Neuron (in vitro differentiated cells): Measurements from ENCODE around the gene C2orf66.
A peak's percentile ranks its signal among the peaks of the same experiment; 100 is the strongest.

Source experiments
- H2AFZ ChIP-seq: one replicate; pipeline ENCODE4 v1.6.1; 2013; ENCODE audit warnings: low read depth, mild to moderate bottlenecking, inconsistent platforms, low read length, moderate library complexity
- H3K27me3 ChIP-seq: one replicate; pipeline ENCODE4 v1.6.1; 2013; ENCODE audit warnings: low read length; ENCODE audit not compliant: insufficient read depth
- H3K36me3 ChIP-seq: one replicate; pipeline ENCODE4 v1.6.1; 2013; ENCODE audit warnings: low read length; ENCODE audit not compliant: insufficient read depth
- H3K4me1 ChIP-seq: one replicate; pipeline ENCODE4 v1.6.1; 2013; ENCODE audit warnings: low read length; ENCODE audit not compliant: insufficient read depth
- H3K4me3 ChIP-seq: 2 replicates; pipeline ENCODE4 v1.5.1; 2013; ENCODE audit warnings: mild to moderate bottlenecking, low read length, moderate library complexity
- H3K9me3 ChIP-seq: one replicate; pipeline ENCODE4 v1.6.1; 2013; ENCODE audit warnings: low read length

The C2orf66 gene

DNA sequence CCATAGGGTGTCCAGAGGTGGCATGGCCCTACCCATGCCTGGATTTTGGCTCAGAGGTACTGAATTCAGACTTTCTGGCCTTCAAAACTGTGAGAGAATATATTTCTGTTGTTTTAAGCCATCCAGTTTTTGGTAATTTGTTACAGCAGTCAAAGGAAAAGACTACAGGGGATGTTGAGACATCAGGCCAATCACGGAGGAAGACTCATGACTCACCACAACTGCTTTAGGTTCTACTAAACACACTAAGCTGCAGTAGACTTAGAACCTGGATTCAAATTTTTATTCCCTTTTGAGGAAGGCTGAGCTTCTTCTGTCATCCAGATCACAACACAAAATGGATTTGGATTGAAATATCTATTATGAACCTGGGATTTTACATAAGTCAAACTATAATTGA lies 12.0 kb upstream of the C2orf66 start:
- H2AFZ ChIP-seq: no peak overlapping the region
- H3K9me3 ChIP-seq: no peaks in the 10 kb centered on the region
- no peaks in the 10 kb centered on the region for H3K27me3 ChIP-seq
- H3K4me1 ChIP-seq: no peaks in the 10 kb centered on the region
- no peak overlapping the region for H3K4me3 ChIP-seq
- no peaks in the 10 kb centered on the region for H3K36me3 ChIP-seq

DNA sequence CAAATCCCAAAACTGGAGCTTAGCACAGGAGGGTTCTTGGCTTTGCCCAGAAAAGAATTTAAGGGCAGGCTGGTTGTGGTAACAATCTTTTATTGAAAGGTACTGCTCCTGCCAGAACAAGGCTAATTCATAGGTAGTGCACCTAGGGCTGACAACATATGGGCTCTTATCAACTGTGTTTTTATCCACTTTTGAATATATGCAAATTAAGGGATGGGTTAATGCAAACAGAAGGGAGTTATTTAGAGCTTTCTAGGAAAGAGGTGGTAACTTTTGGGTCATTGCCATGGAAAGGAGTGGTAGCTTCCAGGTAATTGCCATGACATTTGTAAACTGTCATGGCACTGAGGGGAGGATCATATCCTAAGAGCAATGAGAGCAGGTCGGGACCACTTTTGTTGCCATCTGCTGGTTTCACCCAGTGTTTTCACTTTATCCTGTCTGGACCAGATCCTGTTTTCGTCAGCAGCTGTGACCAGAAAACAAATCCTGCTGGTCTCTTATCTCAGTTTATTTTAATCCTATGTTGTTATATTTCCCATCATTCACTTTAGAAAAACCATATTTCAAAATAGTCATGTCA lies 981 bp downstream of the C2orf66 start:
- H3K27me3 ChIP-seq: no peaks in the 10 kb centered on the region
- H3K9me3 ChIP-seq: no peaks in the 10 kb centered on the region
- no peak overlapping the region for H3K4me3 ChIP-seq

DNA sequence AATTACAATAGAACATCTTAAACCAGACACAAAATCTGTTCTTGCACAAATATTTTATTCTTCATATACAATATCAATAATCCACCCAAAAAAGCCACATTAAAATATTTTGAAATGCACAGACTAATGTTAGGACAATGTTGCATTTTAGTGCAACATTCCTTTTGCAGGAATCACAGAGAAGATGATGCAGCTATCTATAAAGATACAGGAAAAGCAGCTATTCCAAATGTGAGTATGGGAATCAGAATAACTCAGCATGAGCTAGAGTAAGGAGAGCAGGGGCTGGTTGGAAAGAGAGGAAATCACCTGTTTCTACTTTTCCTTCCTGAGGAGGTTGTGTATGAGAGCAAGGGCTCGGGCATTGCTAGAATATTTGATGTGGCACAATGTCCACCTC lies 4.8 kb downstream of the C2orf66 start:
- Histone ChIP-seq H3K36me3 (no peaks in the 10 kb centered on the region), H3K4me1 (no peaks in the 10 kb centered on the region), H2AFZ (no peak overlapping the region), H3K9me3 (no peaks in the 10 kb centered on the region), H3K4me3 (no peak overlapping the region), H3K27me3 (no peaks in the 10 kb centered on the region)

More for the DNA sequence above, 981 bp downstream of the C2orf66 start:
- no peaks in the 10 kb centered on the region for H3K36me3 ChIP-seq
- no peak overlapping the region for H2AFZ ChIP-seq
- no peaks in the 10 kb centered on the region for H3K4me1 ChIP-seq

DNA sequence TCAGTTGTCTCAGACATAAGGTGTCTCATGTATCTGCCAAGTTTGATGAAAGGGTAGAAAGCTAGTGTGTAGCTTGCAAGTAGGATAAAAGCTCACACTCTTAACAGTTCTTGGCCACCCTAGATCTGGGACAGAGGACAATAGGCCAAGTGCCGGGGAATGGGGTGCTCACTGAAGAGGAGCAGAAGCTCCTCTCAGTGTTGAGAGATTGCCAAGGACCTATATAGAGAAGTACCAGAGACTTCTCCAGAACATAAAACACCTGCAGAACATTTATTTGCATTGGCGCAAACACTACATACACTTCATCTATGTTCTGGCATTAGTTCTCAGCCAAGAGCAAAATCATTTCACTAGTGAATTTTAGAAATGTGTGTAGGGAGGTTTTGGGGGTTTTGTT lies 6.8 kb downstream of the C2orf66 start:
- no peak overlapping the region for H2AFZ ChIP-seq
- no peaks in the 10 kb centered on the region for H3K27me3 ChIP-seq
- no peak overlapping the region for H3K4me3 ChIP-seq
- H3K4me1 ChIP-seq: no peaks in the 10 kb centered on the region
- peaks cover 5% of the 10 kb centered on the region for H3K36me3 ChIP-seq
- H3K9me3 ChIP-seq: no peaks in the 10 kb centered on the region

DNA sequence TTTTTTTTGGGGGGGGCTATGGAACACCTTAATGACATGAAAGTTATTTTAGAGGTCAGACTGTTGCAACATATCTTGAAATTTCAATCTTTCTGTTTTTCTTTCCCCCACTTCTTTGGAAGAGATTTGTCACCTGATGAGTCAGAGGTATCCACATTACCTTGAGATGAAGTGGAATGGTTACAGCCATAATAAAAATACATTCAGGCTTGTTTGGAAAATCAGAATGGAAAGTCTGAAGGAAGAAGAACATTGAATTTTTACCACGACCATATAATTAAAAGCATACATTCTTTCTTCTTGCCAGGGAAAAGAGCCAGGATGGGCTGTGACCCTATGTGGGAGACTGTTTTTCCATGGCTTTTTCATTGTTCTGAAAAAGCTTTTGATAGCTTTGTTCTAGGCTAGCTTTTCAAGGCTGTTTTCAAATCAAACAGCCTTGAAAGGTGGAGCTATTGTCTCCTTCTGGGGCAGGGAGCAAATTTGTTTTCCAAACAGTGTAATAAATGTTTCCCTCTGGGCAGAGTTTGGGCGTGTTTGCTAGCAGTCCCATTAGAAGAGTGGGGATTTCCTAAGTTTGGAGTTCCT lies 7.4 kb downstream of the C2orf66 start:
- no peaks in the 10 kb centered on the region for H3K9me3 ChIP-seq
- H3K36me3 ChIP-seq: peaks cover 11% of the 10 kb centered on the region
- H2AFZ ChIP-seq: no peak overlapping the region
- H3K27me3 ChIP-seq: no peaks in the 10 kb centered on the region
- no peaks in the 10 kb centered on the region for H3K4me1 ChIP-seq
- no peak overlapping the region for H3K4me3 ChIP-seq

DNA sequence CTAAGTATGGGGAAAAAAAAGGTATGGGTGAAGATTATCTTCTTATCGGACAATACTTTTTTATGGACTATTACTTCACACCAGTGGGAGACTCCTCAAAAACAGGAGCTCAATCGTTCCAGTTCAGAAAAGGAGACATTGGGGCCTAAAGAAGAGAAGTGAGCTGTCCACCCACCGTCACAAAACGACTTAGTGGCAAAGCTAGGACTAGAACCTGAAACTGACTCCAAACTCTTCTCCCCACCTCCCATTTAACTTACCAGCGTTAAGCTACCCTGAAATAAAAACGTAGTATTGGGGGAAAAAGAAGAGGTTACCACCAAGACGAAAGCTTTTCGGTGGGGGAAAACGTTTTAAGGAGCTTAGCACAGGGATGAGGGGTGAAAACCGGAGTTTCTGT lies 10.2 kb downstream of the C2orf66 start:
- no peaks in the 10 kb centered on the region for H3K4me1 ChIP-seq
- no peaks in the 10 kb centered on the region for H3K9me3 ChIP-seq
- H3K36me3 ChIP-seq: peaks cover 26% of the 10 kb centered on the region
- H2AFZ ChIP-seq: peak overlapping the region; percentile 79
- H3K4me3 ChIP-seq: peak overlapping the region; percentile 93
- no peaks in the 10 kb centered on the region for H3K27me3 ChIP-seq

DNA sequence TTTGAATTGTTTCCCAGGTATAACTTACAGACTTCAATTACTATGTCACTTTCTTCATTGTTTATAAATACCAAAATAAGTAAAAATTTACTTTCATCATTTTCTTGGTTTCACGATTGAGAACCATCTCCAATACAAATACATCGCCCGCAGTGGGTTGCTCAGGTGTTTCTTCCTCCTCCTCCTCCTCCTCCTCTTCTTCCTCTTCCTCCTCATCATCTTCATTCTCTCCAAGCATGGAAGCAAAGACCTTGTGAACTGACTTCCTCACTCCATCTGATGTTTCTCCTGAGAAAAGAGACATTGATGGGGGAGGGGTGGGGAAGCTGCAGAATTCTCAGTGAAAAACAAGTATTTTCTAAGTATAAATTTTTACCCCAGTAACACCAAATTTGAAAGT lies 16.3 kb downstream of the C2orf66 start:
- Histone ChIP-seq H3K9me3 (no peaks in the 10 kb centered on the region), H3K36me3 (peaks cover 79% of the 10 kb centered on the region), H3K4me3 (no peak overlapping the region), H2AFZ (no peak overlapping the region), H3K4me1 (no peaks in the 10 kb centered on the region), H3K27me3 (no peaks in the 10 kb centered on the region)

DNA sequence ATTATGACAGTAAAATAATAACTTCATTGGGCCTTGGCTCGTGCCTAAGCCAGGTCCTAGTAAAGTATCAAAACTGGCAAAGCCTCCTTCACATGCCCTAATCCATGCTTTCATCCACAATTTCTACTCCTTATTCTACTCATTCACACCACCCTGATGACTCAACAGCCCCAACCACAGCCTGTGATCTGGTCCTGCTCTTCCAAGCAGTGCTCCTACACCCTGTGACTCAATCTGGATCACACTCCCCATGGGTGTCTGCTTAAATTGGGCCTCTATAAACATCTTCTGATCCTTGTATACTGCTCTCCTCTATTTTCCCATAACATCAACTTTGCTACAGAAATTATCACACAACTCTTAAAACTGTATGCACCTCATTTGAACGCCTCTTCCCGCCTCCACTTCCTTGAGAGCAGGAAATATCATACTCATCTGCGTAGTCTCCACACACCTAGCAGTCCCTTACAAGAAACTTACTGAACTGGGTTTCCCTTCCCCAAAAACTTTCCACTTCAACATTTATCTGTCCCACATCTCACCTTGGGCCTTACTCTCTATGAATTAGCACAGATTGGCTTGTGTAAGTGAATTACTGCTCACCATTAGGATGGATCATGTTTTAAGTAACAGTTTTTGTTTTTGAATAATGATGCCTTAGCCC lies 25.6 kb downstream of the C2orf66 start:
- H3K9me3 ChIP-seq: no peaks in the 10 kb centered on the region
- H2AFZ ChIP-seq: no peak overlapping the region
- no peaks in the 10 kb centered on the region for H3K27me3 ChIP-seq
- H3K36me3 ChIP-seq: peaks cover 93% of the 10 kb centered on the region
- H3K4me3 ChIP-seq: no peak overlapping the region
- no peaks in the 10 kb centered on the region for H3K4me1 ChIP-seq

DNA sequence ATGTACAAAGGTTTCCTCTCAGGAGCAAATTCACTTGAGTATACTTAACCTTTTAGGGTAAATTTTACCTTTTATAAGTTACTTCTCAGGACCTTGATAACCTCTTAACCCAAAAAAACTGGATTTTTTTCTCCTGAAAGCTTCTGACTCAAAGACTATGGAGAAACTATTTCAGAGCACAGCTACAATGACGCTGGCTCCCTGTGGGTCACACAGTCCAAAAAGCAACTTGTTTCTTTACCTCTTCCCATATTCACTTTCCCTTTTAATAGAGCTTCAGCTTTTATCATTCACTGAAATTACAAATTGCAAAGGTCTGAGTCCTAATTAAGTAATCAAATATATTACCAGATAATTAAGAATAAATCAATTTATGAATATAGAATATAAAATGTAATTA lies 42.1 kb downstream of the C2orf66 start:
- no peaks in the 10 kb centered on the region for H3K9me3 ChIP-seq
- H3K4me1 ChIP-seq: no peaks in the 10 kb centered on the region
- H2AFZ ChIP-seq: no peak overlapping the region
- no peak overlapping the region for H3K4me3 ChIP-seq
- no peaks in the 10 kb centered on the region for H3K27me3 ChIP-seq
- peaks cover 76% of the 10 kb centered on the region for H3K36me3 ChIP-seq

DNA sequence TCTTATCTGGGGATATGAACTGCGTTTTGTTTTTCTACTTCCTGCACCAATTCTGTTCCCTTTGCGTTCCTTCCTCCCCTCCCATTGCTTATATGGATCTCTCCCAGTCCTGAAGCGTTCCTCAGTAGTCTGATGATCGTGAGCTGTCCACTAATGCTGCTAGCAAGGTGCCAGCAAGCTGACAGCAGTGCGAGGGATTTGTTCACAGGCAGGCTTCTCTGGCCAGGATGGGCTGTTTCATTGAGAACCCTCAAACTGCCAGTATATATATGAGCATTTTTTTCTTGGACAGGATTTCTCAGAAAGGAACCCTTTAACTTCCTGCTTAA lies 49.8 kb downstream of the C2orf66 start:
- H3K4me1 ChIP-seq: no peaks in the 10 kb centered on the region
- H3K4me3 ChIP-seq: no peak overlapping the region
- H3K27me3 ChIP-seq: no peaks in the 10 kb centered on the region
- H3K9me3 ChIP-seq: peaks cover 4% of the 10 kb centered on the region
- peaks cover 20% of the 10 kb centered on the region for H3K36me3 ChIP-seq
- H2AFZ ChIP-seq: no peak overlapping the region

DNA sequence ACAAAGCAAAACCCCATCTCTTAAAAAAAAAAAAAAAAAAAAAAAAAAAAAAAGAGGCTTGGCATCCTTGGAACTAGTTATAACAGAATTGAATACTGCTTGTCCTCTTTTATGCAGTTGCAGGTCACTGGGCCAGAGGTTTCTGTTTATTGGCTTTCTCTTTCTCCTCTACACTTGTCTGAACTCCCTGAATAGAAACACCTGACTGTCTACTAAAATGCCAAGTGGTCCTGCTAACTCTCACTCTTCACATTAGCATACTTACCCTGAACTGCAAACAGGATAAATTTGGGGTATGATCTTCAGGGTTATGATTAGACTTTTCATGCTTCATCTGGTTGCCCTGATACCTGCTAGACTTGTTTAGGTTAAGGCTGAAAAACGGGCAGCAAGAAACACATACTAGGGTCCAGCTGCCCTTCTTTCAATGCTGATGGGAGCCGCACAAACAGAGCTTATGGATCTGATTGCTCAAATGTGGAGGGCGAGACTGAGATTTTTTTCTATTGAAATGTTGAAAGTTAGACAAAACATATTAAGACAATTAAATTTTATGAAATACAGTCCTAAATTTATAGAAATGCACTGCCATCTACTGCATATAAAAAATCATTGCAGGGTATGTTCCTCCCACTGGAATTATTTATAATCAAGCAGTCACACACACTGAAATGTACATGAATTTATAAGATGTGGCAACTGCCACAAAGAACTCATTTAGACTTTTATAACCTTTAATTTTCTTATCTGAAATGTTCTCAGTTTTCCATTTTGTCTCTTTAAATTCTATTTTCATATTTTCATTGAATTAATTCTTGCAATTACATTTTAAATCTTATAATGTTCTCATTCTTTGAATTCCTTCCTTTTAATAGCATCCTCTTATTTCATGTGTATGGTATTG lies 50.4 kb downstream of the C2orf66 start:
- Histone ChIP-seq H3K4me1 (no peaks in the 10 kb centered on the region), H3K4me3 (no peak overlapping the region), H2AFZ (no peak overlapping the region), H3K27me3 (no peaks in the 10 kb centered on the region), H3K36me3 (peaks cover 14% of the 10 kb centered on the region), H3K9me3 (peaks cover 4% of the 10 kb centered on the region)
